ENCODE measurements around the gene CEP55.

CEP55 gene

DNA sequence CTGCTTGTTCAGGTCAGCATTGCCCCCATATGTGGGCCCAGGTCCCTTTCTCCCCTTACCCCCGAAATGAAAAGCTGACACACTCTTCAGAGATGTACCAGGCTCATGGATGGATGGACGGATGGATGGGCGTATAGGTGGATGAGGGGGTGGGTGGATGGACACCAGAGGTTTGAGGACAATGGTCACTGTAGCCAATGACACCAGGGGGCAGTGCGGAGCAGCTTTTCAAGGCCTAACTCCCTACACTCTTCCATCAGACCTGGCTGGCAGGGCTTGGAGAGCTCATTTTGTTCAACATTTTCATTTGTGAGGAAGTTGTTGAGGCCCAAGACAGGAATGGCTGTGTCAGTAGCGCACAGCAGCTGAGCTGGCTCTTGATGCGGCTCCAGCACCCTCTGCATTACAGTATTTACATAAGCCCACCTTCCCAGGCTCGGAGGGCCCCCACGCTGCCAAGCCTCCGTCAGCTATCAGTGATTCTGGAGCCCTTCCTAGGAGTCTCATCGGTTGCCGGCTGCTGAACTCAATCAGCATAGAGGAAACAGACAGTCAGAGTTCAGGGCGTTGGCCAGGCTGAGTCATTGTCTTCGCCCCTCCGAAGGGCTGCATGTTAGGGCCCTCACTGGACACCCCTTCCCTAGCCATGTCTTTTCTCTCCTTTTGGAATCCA is 58.5 kb downstream of the CEP55 start:
- Histone ChIP-seq H3K4me1 (ENCODE audit: control insufficient read depth in 2 of 2, insufficient read depth in 2 of 2, low read length in 2 of 2) (peaks cover 7 to 23% of the 10 kb centered on the region in 2 donors), H3K4me3 (ENCODE audit: low read length in 2 of 2) (peak overlapping the region in 1 of 2 donors; percentile 6), H3K27ac (ENCODE audit: low read depth in 2 of 2, low read length in 2 of 2) (peak overlapping the region; percentile 28 to 66), H3K9ac (ENCODE audit: low read depth in 1 of 2, low read length in 2 of 2) (peak overlapping the region in 1 of 2 donors; percentile 36), H3K36me3 (ENCODE audit: control insufficient read depth in 2 of 2, insufficient read depth in 2 of 2, low read length in 2 of 2) (no peaks in the 10 kb centered on the region), H3K27me3 (ENCODE audit: control insufficient read depth in 2 of 2, insufficient read depth in 2 of 2, low read length in 2 of 2) (no peaks in the 10 kb centered on the region), H3K9me3 (ENCODE audit: control insufficient read depth in 2 of 2, low read length in 2 of 2) (no peaks in the 10 kb centered on the region)

DNA sequence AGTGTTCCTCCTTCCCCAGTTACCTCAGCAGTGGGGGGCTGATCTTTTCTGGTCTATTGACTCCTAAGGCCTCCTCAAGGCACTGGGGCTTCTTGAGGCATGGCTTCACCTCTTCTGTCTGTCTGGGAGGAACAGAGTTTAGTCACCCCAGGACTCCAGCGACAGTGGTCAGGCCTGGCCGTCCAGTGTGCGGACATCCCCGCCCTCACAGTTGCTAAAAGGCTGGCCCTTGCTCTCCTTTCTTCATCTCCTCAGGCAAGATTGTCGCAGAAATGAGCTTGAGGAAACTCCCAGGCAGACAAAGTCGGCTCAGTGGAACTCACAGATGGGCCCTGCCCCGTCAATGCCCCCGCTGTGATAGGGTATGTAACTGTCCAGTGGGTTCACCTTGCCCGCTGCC is 63.1 kb downstream of the CEP55 start:
- Histone ChIP-seq H3K36me3 (ENCODE audit: control insufficient read depth in 2 of 2, insufficient read depth in 2 of 2, low read length in 2 of 2) (no peaks in the 10 kb centered on the region), H3K4me1 (ENCODE audit: control insufficient read depth in 2 of 2, insufficient read depth in 2 of 2, low read length in 2 of 2) (peaks cover 0 to 6% of the 10 kb centered on the region in 2 donors), H3K9me3 (ENCODE audit: control insufficient read depth in 2 of 2, low read length in 2 of 2) (no peaks in the 10 kb centered on the region), H3K27me3 (ENCODE audit: control insufficient read depth in 2 of 2, insufficient read depth in 2 of 2, low read length in 2 of 2) (no peaks in the 10 kb centered on the region), H3K27ac (ENCODE audit: low read depth in 2 of 2, low read length in 2 of 2) (no peak overlapping the region), H3K4me3 (ENCODE audit: low read length in 2 of 2) (no peak overlapping the region), H3K9ac (ENCODE audit: low read depth in 1 of 2, low read length in 2 of 2) (no peak overlapping the region)

DNA sequence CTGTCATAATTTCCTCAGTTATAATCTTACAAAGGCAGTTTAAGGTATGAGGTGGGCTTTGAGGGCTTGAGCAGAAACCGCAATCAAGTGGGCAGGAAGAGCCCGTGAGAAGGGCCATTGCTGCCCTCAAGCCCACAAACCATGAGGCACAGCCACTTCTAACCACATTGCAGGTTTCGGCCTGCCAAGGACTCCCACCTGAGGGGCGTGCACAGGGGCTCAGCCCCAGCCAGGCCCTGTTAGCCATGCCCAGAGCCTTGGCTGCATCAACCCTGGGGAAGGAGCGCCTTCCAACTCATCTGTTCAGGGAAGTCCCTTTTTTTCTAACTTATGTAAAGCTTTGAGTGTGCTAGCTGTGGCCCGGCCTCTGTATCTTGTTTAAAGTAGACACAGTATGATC is 64.1 kb downstream of the CEP55 start:
- Histone ChIP-seq H3K36me3 (ENCODE audit: control insufficient read depth in 2 of 2, insufficient read depth in 2 of 2, low read length in 2 of 2) (no peaks in the 10 kb centered on the region), H3K27me3 (ENCODE audit: control insufficient read depth in 2 of 2, insufficient read depth in 2 of 2, low read length in 2 of 2) (no peaks in the 10 kb centered on the region), H3K4me1 (ENCODE audit: control insufficient read depth in 2 of 2, insufficient read depth in 2 of 2, low read length in 2 of 2) (no peaks in the 10 kb centered on the region), H3K9me3 (ENCODE audit: control insufficient read depth in 2 of 2, low read length in 2 of 2) (no peaks in the 10 kb centered on the region), H3K9ac (ENCODE audit: low read depth in 1 of 2, low read length in 2 of 2) (no peak overlapping the region), H3K27ac (ENCODE audit: low read depth in 2 of 2, low read length in 2 of 2) (no peak overlapping the region), H3K4me3 (ENCODE audit: low read length in 2 of 2) (no peak overlapping the region)

DNA sequence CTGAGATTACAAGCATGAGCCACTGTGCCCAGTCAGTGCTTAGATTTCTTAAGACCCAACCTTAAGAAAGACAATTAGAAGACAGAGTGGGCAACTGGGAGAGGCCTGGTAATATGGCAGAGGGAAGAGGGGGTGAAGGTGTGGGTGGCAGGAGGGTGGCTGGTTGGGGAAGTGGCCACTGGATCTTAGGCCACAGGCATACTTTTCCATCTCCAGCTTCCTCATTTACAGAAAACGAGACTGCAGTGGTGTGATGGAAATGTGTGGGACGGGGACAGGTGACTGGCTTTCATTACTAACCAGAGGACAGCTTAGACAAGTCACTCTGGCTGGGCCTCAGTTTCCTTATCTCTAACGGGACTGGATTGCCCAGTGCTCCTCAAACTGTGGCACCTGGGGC is 69.0 kb downstream of the CEP55 start:
- Histone ChIP-seq H3K9ac (ENCODE audit: low read depth in 1 of 2, low read length in 2 of 2) (no peak overlapping the region), H3K27ac (ENCODE audit: low read depth in 2 of 2, low read length in 2 of 2) (no peak overlapping the region), H3K4me3 (ENCODE audit: low read length in 2 of 2) (no peak overlapping the region), H3K4me1 (ENCODE audit: control insufficient read depth in 2 of 2, insufficient read depth in 2 of 2, low read length in 2 of 2) (peaks cover 7 to 8% of the 10 kb centered on the region in 2 donors), H3K27me3 (ENCODE audit: control insufficient read depth in 2 of 2, insufficient read depth in 2 of 2, low read length in 2 of 2) (peaks cover 11 to 16% of the 10 kb centered on the region in 2 donors), H3K9me3 (ENCODE audit: control insufficient read depth in 2 of 2, low read length in 2 of 2) (no peaks in the 10 kb centered on the region), H3K36me3 (ENCODE audit: control insufficient read depth in 2 of 2, insufficient read depth in 2 of 2, low read length in 2 of 2) (no peaks in the 10 kb centered on the region)

DNA sequence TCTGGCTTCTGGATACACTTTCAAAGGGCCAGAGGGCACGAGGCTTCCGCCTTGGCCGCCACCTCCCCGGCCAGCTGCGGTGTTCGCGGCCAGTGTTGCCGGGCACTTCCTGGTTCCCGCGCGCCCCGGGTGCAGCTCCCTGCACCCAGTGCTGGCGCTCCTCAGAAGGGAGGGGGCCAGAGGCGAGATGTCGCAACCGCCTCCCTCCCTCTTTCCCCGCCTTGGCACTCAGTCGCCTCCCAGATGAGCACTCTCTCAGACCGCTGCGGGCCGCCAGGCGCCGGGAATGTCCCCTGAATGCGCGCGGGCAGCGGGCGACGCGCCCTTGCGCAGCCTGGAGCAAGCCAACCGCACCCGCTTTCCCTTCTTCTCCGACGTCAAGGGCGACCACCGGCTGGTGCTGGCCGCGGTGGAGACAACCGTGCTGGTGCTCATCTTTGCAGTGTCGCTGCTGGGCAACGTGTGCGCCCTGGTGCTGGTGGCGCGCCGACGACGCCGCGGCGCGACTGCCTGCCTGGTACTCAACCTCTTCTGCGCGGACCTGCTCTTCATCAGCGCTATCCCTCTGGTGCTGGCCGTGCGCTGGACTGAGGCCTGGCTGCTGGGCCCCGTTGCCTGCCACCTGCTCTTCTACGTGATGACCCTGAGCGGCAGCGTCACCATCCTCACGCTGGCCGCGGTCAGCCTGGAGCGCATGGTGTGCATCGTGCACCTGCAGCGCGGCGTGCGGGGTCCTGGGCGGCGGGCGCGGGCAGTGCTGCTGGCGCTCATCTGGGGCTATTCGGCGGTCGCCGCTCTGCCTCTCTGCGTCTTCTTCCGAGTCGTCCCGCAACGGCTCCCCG is 70.2 kb downstream of the CEP55 start, which contains the start of gene FFAR4:
FFAR4 (plus strand) TSS at position 231 of the 842 bp plus-strand sequence; CDS start at position 287, 56 bp downstream.
- Histone ChIP-seq H3K36me3 (ENCODE audit: control insufficient read depth in 2 of 2, insufficient read depth in 2 of 2, low read length in 2 of 2) (no peaks in the 10 kb centered on the region), H3K4me3 (ENCODE audit: low read length in 2 of 2) (peak within 1 kb of the TSS; percentile 65 to 74), H3K27ac (ENCODE audit: low read depth in 2 of 2, low read length in 2 of 2) (peak within 1 kb of the TSS; percentile 43 to 68), H3K9ac (ENCODE audit: low read depth in 1 of 2, low read length in 2 of 2) (peak within 1 kb of the TSS in 1 of 2 donors; percentile 57), H3K9me3 (ENCODE audit: control insufficient read depth in 2 of 2, low read length in 2 of 2) (no peaks in the 10 kb centered on the region), H3K4me1 (ENCODE audit: control insufficient read depth in 2 of 2, insufficient read depth in 2 of 2, low read length in 2 of 2) (peaks cover 7 to 8% of the 10 kb centered on the region in 2 donors), H3K27me3 (ENCODE audit: control insufficient read depth in 2 of 2, insufficient read depth in 2 of 2, low read length in 2 of 2) (peaks cover 11 to 16% of the 10 kb centered on the region in 2 donors)

DNA sequence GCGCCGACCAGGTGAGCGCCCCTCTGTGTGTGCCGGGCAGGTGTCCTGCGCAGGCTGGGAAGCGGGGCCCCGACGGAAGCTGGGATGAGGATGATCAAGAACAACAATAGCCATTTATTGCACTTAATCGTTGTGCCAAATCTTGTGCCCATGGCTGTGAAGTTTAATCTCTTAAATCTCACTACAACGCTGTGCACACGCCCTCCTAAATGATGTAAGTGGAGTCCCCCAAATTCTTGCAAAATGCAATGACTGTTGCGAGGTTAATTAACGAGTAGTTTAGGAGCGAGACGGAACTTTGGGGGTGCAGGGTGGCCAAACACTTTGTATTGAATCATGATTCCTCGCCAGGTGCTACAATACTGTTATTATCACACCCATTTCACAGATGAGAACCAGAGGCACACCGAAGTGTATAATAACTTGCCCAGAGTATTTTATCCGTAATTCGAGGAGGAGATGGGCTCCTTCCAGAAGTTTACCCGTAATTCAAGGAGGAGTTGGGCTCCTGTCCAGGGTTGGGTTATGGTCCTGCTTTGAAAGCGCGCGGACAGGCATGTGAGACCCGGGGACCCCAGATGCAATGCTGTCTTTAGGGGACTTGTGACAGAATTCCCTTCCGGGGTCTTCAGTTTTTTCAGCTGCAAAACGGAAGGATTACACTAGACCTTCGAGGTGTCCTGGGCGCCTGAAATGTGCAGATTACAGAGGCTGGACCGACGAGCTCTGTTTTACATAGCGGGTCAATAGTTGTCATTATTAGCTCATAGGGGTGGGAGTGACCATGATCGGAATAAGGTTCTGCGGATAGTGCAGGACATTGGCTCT is 71.1 kb downstream of the CEP55 start:
- H3K4me1 ChIP-seq (ENCODE audit: control insufficient read depth in 2 of 2, insufficient read depth in 2 of 2, low read length in 2 of 2), result peaks cover 7 to 14% of the 10 kb centered on the region in 2 donors

DNA sequence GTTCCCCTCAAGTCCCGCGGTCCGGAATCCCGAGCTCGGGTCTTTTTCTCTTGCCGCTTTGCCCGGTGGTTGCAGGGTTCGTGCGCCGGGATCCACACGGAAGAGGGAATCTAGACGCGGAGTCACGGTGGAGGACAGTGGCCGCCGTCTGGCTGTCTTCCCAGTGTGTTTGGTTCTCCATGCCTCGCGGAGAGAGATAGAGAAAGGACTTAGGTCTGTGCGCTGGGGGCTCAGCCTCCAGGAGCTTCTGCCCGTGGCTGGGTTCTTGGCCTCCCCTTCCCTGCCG is 71.6 kb downstream of the CEP55 start:
- peaks cover 13 to 16% of the 10 kb centered on the region in 2 donors for H3K27me3 ChIP-seq (ENCODE audit: control insufficient read depth in 2 of 2, insufficient read depth in 2 of 2, low read length in 2 of 2)

More for the DNA sequence above, 71.1 kb downstream of the CEP55 start:
- Histone ChIP-seq H3K4me3 (ENCODE audit: low read length in 2 of 2) (peak overlapping the region; percentile 62 to 74), H3K27me3 (ENCODE audit: control insufficient read depth in 2 of 2, insufficient read depth in 2 of 2, low read length in 2 of 2) (peaks cover 12 to 16% of the 10 kb centered on the region in 2 donors), H3K9me3 (ENCODE audit: control insufficient read depth in 2 of 2, low read length in 2 of 2) (no peaks in the 10 kb centered on the region), H3K36me3 (ENCODE audit: control insufficient read depth in 2 of 2, insufficient read depth in 2 of 2, low read length in 2 of 2) (no peaks in the 10 kb centered on the region), H3K9ac (ENCODE audit: low read depth in 1 of 2, low read length in 2 of 2) (peak overlapping the region in 1 of 2 donors; percentile 57), H3K27ac (ENCODE audit: low read depth in 2 of 2, low read length in 2 of 2) (peak overlapping the region; percentile 26 to 43)

DNA sequence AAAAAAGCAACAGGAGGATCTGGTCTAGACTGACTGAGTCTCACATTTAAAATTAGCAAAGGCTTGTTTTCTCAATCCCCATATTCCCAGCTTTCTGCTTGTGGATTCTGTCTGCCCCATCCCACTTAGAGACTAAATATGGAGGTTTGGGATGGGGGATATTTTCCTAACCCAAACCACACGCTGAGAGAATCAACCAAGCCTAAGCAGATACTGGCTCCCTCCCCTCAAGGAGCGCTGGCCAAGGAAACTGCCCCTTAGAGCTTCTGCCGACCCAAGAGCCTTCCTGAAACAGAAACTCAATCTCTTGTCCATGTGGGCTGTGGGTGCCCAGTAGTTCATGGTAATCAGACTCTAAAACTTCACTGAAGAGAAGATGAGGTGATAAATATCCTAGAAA is 74.0 kb downstream of the CEP55 start:
- Histone ChIP-seq H3K4me3 (ENCODE audit: low read length in 2 of 2) (peak overlapping the region in 1 of 2 donors; percentile 28), H3K36me3 (ENCODE audit: control insufficient read depth in 2 of 2, insufficient read depth in 2 of 2, low read length in 2 of 2) (no peaks in the 10 kb centered on the region), H3K9ac (ENCODE audit: low read depth in 1 of 2, low read length in 2 of 2) (no peak overlapping the region), H3K27ac (ENCODE audit: low read depth in 2 of 2, low read length in 2 of 2) (peak overlapping the region in 1 of 2 donors; percentile 9), H3K4me1 (ENCODE audit: control insufficient read depth in 2 of 2, insufficient read depth in 2 of 2, low read length in 2 of 2) (peaks cover 17 to 30% of the 10 kb centered on the region in 2 donors), H3K9me3 (ENCODE audit: control insufficient read depth in 2 of 2, low read length in 2 of 2) (no peaks in the 10 kb centered on the region), H3K27me3 (ENCODE audit: control insufficient read depth in 2 of 2, insufficient read depth in 2 of 2, low read length in 2 of 2) (peaks cover 13 to 16% of the 10 kb centered on the region in 2 donors)

More for the DNA sequence above, 71.6 kb downstream of the CEP55 start:
- H3K9me3 ChIP-seq (ENCODE audit: control insufficient read depth in 2 of 2, low read length in 2 of 2), result no peaks in the 10 kb centered on the region
- H3K9ac ChIP-seq (ENCODE audit: low read depth in 1 of 2, low read length in 2 of 2), result peak overlapping the region in 1 of 2 donors; percentile 30
- H3K4me3 ChIP-seq (ENCODE audit: low read length in 2 of 2), result peak overlapping the region; percentile 62 to 74
- peaks cover 8 to 19% of the 10 kb centered on the region in 2 donors for H3K4me1 ChIP-seq (ENCODE audit: control insufficient read depth in 2 of 2, insufficient read depth in 2 of 2, low read length in 2 of 2)
- H3K36me3 ChIP-seq (ENCODE audit: control insufficient read depth in 2 of 2, insufficient read depth in 2 of 2, low read length in 2 of 2), result no peaks in the 10 kb centered on the region
- H3K27ac ChIP-seq (ENCODE audit: low read depth in 2 of 2, low read length in 2 of 2), result peak overlapping the region in 1 of 2 donors; percentile 26

DNA sequence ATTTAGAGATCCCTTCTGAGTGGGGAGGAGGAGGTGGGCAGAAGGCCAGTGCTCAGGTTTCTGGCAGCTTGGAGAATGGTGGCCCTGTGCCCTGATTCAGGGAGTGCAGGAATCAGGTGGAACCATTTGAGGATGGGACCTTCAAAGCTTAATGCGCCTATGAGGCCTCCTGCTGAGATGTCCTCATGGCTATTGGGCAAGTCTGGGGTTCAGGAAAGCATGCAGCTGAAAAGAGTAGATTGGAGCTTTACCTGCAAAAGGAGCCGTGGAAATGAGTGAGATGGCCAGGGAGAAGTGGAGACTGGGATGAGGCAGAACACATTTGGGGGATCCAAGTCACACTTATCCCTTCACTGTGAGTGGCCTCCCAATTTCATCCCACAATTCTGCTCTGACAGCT is 76.2 kb downstream of the CEP55 start:
- Histone ChIP-seq H3K4me3 (ENCODE audit: low read length in 2 of 2) (no peak overlapping the region), H3K4me1 (ENCODE audit: control insufficient read depth in 2 of 2, insufficient read depth in 2 of 2, low read length in 2 of 2) (peaks cover 18 to 36% of the 10 kb centered on the region in 2 donors)

More for the DNA sequence above, 76.2 kb downstream of the CEP55 start:
- Histone ChIP-seq H3K27me3 (ENCODE audit: control insufficient read depth in 2 of 2, insufficient read depth in 2 of 2, low read length in 2 of 2) (peaks cover 8 to 11% of the 10 kb centered on the region in 2 donors), H3K9ac (ENCODE audit: low read depth in 1 of 2, low read length in 2 of 2) (no peak overlapping the region), H3K27ac (ENCODE audit: low read depth in 2 of 2, low read length in 2 of 2) (peak overlapping the region; percentile 38 to 59), H3K9me3 (ENCODE audit: control insufficient read depth in 2 of 2, low read length in 2 of 2) (no peaks in the 10 kb centered on the region), H3K36me3 (ENCODE audit: control insufficient read depth in 2 of 2, insufficient read depth in 2 of 2, low read length in 2 of 2) (no peaks in the 10 kb centered on the region)

All from mucosa of rectum (tissue), 2 donors.